AG04450 (cell line): Measurements from ENCODE around the gene ZNF366. TPM values are rescaled to one million over a fixed set of nuclear protein-coding genes. Genes with fewer than 3 reads are reported as not detected.

Source experiments
- CTCF ChIA-PET: fragments of 300-600, 350-600 bp; formaldehyde crosslinking; extraction: SDS; loops from one replicate; lab custom pipeline; 2022; ENCODE audit warnings: antibody characterized with exemption, inconsistent platforms; lab: Charles Lee
- POLR2A ChIA-PET: fragments of 350-600 bp; formaldehyde crosslinking; extraction: SDS; loops from one replicate; lab custom pipeline; 2021; ENCODE audit warnings: antibody characterized with exemption, inconsistent platforms; lab: Yijun Ruan, JAX
- DNase-seq: peaks from one replicate; pipeline ENCODE4 v3.0.0-alpha.2; 2011; ENCODE audit warnings: low read depth, low spot score
- H3K27ac ChIP-seq: one replicate; pipeline ENCODE4 v1.5.1; 2012; ENCODE audit warnings: low read depth, low read length, control low read depth
- H3K27me3 ChIP-seq: one replicate; pipeline ENCODE4 v1.6.0; 2012; ENCODE audit warnings: low read length; ENCODE audit not compliant: control insufficient read depth, insufficient read depth
- H3K4me3 ChIP-seq: 2 replicates; pipeline ENCODE4 v1.5.1; 2011; ENCODE audit warnings: mild to moderate bottlenecking, low read depth, low read length, control low read depth
- H3K9me3 ChIP-seq: 2 replicates; pipeline ENCODE4 v1.5.1; 2012; ENCODE audit warnings: low read length; ENCODE audit not compliant: control insufficient read depth, insufficient read depth
- CTCF ChIP-seq: IDR thresholded peaks from 2 replicates; pipeline ENCODE4 v1.5.1; 2011; ENCODE audit warnings: low read depth, low read length, control low read depth, inconsistent platforms
- polyA plus RNA-seq: library from polyadenylated mRNA; depleted of rRNA; stranded (reverse); fragments of >200 nt; gene quantifications from 2 replicates; pipeline ENCODE4 v1.2.3, GENCODE V29; 2011

The ZNF366 gene
- polyA plus RNA-seq, 1 experiment, result not detected

DNA sequence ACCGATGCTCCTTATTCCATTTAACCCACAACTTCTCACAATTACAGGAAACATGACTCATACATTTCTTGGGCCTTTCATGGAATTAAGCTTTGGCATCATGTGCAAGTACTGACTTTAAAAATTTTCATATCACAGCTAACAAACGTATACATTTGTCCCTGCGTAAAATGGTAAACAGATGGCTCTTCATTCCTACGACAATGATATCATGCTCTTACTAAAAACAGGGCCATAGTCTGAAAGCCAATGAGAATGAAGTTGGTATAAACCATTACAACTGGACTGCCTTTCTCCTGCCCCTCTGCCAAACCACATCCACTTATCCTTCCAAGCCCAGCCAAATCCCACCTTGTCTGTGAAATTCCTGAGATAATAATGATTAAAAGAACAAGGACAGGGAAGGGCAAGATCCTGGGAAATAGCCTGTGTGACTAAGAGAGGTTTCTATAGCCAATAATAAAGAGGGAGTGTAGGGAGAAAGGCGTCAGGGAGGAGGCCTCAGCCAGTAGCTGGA is 44.9 kb upstream of the ZNF366 start:
- Histone ChIP-seq H3K27ac (no peak overlapping the region), H3K4me3 (no peak overlapping the region), H3K9me3 (no peaks in the 10 kb centered on the region; the same call in 1 of the 2 replicates), H3K27me3 (no peaks in the 10 kb centered on the region)
- no peak for TF ChIP-seq CTCF
- no peak for DNase-seq
- ChIA-PET POLR2A (no interaction called here), CTCF (no interaction called here)

- no peak for TF ChIP-seq CTCF
- ChIA-PET POLR2A (no interaction called here), CTCF (interaction anchor here (0.6 to 1.4 kb wide), 2 partner anchors 27 to 384 kb away, joined by 3 to 5 read pairs; no protein-coding TSS in a partner anchor)
- no peaks in the 10 kb centered on the region for H3K27me3 ChIP-seq
- no peaks in the 10 kb centered on the region for H3K9me3 ChIP-seq
- no peak overlapping the region for H3K4me3 ChIP-seq
- DNase-seq, result no peak
- H3K27ac ChIP-seq, result no peak overlapping the region
These were observed 43.4 kb upstream of the ZNF366 start for GRCh38 chr5:72550595-72550994.

- no peak overlapping the region for H3K4me3 ChIP-seq
- no peak overlapping the region for H3K27ac ChIP-seq
- CTCF ChIA-PET, result interaction anchor here (0.6 to 1.3 kb wide), 2 partner anchors 67 to 956 kb away, joined by 3 to 11 read pairs; no protein-coding TSS in a partner anchor
- no peaks in the 10 kb centered on the region for H3K9me3 ChIP-seq
- H3K27me3 ChIP-seq, result no peaks in the 10 kb centered on the region
- POLR2A ChIA-PET, result no interaction called here
- no peak for DNase-seq
- TF ChIP-seq CTCF, result no peak
These were observed 36.6 kb upstream of the ZNF366 start for GRCh38 chr5:72543811-72544210.

DNA sequence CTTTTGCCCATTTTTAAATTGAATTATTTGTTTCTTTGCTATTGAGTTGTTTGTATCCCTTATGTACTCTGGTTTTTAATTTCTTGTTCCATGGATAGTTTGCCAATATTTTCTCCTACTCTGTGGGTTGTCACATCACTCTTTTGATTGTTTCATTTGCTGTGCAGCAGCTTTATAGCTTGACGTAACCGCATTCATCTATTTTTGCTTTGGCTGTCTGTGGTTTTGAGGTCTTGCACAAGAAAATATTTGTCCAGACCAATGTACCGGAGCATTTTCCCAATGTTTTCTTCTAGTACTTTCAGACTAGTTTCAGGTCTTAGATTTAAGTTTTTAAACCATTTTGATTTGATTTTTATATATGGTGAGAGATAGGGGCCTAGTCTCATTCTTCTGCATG is 36.2 kb upstream of the ZNF366 start:
- no peak for TF ChIP-seq CTCF
- no peak for DNase-seq
- CTCF ChIA-PET, result interaction anchor here (1.3 kb wide), 1 partner anchor 68 kb away, joined by 3 read pairs; no protein-coding TSS in a partner anchor
- no peak overlapping the region for H3K4me3 ChIP-seq
- no peak overlapping the region for H3K27ac ChIP-seq
- H3K9me3 ChIP-seq, result no peaks in the 10 kb centered on the region
- H3K27me3 ChIP-seq, result no peaks in the 10 kb centered on the region
- POLR2A ChIA-PET, result no interaction called here

- Histone ChIP-seq H3K9me3 (no peaks in the 10 kb centered on the region), H3K27me3 (no peaks in the 10 kb centered on the region), H3K27ac (no peak overlapping the region), H3K4me3 (no peak overlapping the region)
- no peak for DNase-seq
- CTCF ChIA-PET, result no interaction called here
- POLR2A ChIA-PET, result no interaction called here
- TF ChIP-seq CTCF, result no peak
These were observed 35.5 kb upstream of the ZNF366 start for GRCh38 chr5:72542695-72543094.
